GM19043 (cell line): ENCODE data around the gene ADCY9.
"Not testable (repeated sequence)": the region's sequence is repeated elsewhere in the genome, so short reads cannot be mapped to it uniquely, and the experiment has no call there.

Experiments used
- ATAC-seq: cut with Tn5 transposase; IDR thresholded peaks from one replicate; pipeline ENCODE4 v1.9.1; 2021; ENCODE audit warnings: low read depth; ENCODE audit not compliant: unreplicated experiment

The ADCY9 gene

DNA sequence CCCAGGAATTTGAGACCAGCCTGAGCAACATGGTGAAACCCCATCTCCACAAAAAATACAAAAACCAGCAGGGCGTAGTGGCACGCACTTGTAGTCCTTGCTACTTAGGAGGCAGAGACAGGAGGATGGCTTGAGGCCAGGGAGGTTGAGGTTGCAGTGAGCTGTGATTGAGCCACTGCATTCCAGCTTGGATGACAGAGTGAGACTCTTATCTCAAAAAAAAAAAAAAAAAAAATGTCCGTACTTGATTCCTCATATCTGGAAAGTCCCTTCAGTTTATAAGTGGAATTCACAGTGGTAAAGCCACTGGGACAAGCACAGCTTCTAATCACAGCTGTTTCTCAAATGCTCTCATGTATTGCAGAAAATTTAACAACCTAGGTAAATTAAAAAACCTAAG is 157.1 kb downstream of the ADCY9 start:
- no peak for ATAC-seq

DNA sequence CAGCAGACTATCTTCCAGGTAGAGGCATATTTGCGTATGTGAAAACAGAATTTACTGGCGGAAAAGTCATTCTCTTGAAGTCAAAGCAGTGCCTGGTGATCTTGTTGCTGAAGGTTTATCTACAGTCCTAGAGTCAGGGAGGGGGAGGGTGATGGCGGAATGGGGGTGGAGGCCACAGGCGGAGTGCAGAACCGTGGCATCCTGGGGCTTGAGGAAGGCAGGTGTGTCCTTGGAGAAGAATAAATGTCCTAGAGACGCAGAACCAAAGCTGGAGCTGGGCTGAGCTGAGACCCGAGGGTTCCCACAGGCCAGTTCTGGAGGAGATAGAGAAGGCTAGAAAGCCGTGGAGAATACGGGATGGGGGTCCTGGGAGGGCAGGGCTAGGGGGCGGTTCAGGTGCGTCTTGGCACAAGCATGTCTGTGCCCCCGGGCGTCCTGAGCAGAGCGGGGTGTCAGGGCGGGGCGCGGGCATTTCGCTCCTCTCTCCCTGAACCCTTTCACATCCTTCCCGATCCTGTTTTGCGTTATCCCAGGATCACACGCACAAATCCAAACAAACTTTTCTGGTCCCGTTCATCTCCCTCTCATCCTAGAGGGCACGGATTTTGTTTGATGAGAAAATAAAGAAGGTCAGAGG is 158.8 kb downstream of the ADCY9 start:
- no peak for ATAC-seq

DNA sequence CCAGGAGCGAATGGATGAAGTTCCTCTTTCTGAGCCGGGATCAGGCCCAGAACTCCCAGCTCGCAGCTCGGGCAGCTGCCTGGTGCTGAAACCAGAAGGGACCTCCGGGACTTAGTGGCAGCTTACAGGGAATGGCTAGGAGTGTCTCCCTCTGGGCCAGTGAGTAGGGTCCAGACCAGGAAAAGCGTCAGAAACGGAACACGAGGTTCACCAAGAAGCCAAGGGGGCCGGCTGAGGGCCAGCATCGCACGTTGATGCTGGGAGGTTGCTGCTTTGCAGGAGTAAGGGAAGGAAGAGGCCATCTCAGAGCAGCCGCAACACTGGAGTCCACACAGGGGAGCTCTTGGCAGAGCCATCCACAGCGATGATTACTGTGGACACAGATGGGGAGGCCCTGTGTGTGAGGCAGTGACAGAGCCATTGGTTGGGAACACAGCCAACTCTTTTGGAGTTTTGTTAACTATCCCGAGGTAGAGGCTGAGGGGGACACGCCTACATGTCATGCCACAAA is 161.8 kb downstream of the ADCY9 start:
- ATAC-seq: no peak

DNA sequence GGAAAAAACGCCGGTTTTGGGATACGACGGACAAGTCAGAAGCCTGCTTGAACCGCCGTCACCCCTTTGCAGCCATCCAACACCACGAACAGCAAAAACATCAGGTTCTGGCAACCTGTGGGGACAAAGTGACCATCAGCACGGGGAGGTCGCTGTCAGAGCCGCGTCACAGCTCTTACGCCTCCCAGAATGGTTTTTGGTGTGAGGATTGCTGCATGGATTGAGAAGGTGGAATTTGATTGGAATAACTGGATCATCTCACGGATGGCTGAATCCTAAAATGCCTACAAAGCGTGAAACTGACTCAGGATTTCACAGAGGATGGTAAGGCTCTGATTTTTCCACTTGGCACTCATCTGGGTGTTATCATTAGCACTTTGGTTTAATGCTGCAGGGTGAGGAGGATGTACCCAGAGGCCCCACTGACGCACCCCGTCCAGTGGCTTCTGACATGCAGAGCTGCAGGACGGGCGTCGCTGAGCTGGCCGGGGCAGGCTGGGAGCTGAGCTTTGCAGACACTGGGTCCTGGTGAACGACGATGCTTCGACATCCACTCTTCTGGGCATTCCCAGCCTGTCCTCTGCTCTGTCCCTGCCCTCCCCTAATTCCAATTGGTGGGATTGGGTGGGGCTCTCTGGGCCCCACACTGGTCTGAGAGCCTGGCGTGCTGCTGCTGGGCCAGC is 162.4 kb downstream of the ADCY9 start:
- no peak for ATAC-seq

DNA sequence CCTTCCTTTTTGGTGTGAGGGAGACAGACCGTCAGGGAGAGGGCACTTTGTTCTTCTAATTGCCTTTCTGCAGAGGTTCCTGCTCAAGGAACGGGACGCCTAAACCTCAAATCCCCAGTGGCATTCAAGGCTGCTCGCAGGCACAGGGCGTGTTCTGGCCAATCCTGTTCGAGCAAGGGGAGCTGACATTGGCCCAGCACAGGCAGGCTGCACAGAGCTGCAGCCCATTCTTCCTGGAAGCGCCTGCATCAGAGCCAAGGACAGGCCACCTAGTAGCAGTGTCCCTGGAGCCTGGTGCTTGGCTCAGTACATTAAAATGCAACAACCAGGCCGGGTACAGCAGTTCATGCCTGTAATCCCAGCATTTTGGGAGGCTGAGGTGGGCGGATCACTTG is 163.5 kb downstream of the ADCY9 start:
- ATAC-seq: no peak

DNA sequence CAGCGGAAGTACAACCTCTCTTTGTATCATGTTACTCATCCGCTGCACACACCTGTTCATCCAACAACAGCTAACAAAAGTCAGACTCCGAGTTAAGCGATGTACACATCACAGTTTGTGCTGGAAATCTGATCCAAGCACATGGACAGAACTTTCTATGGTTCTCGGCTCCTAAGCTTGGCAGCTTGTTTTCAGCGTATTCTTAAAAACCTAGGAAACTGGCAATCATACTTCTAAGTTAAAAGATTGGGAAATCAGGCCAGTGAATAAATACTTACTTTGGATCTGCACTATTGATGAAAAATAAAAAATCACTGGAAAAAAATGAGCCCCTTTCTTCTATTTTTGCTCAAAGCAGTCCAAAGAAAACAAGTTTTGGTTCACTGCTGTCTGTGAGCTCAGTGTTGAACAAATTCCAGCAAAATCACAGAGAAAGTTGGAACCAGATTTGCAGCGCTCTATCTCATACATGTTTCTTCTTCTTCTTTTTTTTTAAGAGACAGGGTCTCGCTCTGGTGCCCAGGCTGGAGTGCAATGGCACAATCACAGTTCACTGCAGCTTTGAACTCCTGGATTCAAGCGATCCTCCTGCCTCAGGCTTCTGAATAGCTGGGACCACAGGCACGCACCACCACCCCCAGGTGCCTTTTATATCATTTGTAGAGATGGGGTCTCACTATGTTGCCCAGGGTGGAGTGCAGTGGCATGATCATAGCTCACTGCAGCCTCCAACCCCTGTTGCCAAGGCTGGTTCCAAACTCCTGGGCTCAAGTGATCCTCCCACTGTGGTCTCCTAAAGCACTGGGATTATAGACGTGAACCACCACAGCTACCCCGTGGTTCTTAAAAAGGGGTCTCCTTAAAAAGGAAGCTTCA is 164.1 kb downstream of the ADCY9 start:
- ATAC-seq: no peak

DNA sequence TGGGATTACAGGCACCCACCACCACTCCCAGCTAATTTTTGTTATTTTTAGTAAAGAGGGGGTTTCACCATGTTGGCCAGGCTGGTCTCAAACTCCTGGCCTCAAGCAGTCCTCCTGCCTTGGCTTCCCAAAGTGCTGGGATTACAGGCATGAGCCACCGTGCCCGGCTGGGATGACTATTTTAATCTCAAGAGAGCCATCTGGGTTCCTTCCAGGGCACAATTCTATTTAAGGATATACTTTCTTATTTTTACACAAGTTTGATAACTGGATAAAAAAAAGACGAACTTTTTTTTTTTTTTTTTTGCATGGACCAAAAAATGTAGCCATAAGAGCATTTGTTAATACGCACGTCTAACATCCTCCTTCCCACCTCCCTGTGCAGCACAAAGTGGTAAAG is 164.9 kb downstream of the ADCY9 start:
- not testable (repeated sequence) for ATAC-seq

DNA sequence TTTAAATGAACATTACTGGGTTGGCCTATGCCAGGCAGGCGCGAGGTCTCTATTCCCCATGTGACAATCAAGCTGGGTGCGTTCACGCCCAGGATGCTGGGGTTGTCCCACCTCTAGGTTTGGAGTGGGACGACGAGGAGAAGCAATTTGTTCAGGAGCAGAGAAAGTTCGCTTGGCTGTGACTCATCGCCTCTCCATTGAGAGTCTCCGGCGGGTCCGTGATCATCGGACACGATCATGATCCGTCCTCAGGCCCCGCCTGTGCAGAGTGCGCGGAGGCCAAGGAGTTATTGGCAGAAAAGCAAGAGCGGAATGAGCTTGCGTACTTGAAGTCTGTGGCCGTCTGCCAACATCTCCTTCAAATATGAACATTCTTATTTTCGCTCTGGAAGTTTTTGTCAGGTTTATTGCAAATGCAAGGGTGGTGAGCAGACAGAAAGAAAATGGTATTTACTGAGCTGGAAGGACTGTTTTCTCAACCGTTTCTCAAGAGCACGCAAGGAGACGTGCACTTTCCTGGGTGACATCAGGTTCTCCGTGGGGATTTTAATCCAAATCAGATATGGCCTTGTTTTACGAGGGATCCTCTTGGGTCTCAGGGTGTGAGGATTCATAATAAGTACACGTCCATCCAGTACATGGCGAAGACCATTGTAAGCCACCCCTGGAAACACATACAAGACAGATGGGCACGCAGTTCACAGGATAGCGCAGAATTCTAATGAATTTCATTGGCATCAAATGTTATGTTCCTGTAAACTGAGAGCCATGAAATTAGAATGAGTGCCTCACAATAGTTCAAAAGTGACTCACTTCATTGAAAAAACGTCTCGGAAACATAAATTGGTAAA is 165.7 kb downstream of the ADCY9 start:
- ATAC-seq: no peak

DNA sequence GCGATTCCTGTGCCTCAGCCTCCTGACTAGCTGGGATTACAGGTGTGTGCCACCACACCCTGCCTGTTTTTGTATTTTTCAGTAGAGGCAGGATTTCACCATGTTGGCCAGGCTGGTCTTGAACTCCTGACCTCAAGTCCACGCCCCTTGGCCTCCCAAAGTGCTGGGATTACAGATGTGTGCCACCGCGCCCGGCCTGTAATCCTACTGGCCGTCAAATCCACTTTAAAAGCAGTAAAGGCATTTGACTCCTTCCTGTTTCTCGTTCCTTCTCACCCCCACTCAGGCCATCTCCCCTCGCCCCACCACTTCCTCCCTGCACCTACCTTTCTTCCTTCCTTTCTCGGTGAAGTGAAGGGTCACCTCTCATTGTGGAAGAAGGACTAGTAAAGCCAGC is 166.3 kb downstream of the ADCY9 start:
- ATAC-seq: no peak

DNA sequence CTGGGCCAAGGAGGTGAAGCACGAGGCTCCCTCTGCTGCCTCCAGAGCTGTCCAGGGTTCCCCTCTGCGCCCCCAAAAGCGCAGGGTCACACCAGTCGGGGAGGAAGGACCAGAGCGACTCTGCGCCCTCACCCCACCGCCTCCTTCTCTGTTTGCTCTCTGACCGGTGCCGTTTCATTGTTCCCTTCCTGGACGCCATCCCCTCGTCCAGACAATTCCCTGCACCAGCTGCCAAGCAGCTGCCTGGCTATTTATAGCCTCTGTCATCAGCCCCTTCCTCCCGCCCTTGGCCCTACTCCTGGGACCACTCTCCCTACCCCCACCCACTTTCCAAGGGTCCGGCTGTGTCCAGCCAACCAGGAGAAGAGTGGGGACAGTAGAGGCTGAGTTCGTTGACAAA is 167.0 kb downstream of the ADCY9 start:
- ATAC-seq: no peak

DNA sequence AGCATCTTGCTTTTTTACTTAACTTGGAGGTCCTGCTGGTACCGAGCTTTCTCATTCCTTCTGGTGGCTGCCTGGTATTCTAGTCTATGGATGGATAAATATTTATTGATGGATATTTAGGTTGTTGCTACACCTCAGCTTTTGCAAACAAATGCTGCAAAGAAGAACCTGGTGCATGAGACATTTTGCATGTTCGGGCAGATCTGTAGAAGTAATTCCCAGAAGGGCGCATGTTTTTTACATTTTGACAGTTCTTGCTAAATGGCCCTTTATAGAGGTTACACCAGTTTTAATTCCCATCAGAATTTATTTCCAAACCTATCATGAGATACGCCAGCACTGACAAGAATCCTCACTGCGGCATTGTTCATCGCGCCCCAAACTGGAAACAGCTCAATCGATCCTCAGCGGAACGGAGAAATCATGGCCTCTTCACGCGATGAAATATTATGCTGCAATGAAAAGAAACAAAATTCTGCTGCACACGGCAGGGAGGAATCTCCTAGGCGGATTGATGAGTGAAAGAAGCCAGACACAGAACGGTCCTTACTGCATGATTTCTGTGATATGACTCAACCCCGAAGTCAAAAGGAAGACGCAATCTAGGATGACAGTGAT is 167.8 kb downstream of the ADCY9 start:
- no peak for ATAC-seq

DNA sequence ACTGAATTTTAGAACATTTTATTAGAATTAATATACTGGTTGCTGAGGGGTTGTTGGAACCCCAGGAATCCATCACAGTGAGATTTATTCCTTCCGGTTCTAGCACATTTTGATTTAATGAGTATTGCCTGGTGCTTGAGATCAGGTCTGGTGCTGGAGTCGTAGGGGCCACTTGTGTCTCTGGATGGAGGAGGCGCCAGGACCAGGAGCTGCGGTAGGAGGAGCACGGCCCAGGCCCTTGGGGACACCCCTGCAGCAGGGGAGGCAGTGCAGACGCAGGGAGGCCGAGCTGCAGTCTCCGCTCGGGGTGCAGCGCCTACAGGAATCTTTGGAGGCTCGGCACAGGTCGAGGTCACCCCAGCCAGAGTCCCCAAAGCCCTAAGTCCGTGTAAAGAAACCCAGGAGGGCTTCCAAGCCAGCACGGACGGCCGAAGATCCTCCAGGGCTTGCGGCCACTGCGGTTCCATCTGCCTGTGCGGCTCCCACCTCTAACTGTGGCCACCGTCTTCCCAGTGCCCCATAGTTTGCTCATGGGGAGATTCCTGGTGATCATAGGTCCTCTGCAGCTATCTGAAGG is 169.6 kb downstream of the ADCY9 start:
- ATAC-seq: no peak

DNA sequence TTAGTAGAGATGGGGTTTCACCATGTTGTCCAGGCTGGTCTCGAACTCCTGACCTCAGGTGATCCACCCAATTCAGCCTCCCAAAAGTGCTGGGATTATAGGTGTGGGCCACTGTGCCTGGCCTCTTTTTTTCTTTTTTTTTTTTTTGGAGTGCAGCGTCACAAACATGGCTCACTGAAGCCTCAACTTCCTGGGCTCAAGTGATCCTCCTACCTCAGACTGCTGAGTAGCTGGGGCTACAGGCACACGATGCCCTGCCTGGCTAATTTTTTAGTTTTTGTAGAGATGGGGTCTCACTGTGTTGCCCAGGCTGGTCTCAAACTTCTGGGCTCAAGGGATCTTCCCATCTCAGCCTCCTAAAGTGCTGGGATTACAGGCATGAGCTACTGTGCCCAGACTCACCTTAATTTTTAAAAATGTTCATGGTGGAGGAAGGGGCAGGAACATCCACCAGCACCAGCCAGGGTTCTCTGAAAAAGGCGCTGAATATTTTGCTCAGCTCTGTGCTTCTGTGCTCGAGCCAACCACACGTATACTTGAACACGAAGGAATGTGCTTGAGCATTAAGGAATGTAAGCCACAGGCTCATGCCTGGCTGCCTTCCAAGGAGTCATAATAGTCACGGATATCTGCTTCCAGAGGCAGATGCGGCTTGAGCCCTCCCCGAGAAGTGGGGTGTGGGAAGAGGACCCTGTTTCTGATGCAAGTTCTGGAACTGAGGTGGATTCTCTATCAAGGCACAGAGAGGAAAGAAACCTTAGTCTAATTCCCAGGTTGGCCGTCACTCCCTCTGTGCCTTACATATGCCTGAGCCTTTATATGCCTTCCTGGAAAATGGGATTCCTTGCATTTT is 170.3 kb downstream of the ADCY9 start:
- no peak for ATAC-seq

DNA sequence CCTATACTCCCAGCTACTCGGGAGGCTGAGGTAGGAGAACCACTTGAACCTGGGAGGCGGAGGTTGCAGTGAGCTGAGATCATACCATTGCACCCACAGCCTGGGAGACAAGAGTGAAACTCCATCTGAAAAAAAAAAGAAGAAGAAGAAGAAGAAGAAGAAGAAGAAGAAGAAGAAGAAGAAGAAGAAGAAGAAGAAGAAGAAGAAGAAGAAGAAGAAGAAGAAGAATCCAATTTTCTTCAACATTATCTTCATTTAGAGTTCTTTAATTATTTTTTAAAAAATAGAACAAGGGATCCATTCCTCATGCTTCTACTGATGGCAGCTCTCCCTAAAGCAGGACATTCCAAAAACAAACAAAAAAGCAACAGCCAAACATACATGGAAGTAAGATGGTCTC is 171.8 kb downstream of the ADCY9 start:
- ATAC-seq: not testable (repeated sequence)

DNA sequence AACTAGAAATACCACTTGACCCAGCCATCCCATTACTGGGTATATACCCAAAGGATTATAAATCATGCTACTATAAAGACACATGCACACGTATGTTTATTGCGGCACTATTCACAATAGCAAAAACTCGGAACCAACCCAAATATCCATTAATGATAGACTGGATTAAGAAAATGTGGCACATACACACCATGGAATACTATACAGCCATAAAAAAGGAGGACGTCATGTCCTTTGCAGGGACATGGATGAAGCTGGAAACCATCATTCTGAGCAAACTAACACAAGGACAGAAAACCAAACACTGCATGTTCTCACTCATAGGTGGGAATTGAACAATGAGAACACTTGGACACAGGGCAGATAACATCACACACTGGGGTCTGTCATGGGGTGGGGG is 174.1 kb downstream of the ADCY9 start:
- not testable (repeated sequence) for ATAC-seq

DNA sequence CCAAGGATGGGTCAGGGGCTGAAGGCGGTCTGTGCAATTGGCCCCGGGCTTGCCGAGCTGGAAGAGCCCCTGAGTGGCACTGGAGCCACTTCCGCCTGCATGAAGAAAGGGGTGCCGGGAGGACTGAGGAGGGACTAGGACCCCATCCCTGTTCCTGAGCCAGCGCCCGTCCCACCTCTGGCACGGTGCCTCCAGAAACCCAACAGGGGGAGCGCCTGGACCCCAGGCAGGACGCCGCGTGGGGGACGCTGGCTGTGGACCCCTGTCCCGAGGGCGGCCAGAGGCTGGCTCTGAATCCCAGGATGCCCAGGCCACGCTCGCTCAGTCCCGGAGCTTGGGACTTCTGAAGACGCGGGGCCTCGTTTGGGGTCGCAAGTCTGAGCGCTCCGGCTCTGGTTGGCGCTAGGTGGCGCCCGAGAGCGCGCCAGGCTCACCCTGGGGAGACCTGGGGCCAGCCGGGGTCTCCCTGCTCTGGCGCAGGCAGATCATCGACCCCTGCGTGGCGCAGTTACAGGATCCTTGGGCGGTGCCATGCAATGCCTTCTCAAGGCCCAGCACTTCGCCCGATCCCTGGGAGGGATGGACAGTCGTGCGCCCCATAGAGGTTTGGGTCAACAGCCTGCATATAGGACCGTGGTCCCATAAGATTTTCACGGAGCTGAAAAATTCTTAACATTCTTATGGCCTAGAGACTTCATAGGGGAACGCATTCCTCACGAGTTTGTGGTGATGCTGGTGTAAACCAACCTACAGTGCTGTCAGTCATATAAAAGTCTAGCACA is 177.2 kb downstream of the ADCY9 start:
- no peak for ATAC-seq

DNA sequence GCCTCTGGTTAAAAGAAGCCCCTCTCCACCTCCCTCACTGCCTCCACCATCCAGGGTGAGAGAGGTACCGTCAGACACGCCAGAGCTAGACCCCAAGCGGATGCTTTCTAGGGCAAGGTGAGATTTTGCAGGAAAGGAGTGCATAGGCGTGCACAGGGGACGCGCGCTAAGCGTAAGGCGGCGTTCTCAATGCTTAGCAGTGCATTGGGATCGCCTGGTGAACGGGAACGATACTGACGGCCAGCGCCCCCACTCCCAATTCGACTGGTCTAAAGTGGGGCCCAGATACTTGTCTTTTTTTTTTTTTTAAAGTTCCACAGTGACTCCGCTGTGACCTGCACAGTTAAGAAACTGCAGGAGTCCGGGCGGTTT is 177.8 kb downstream of the ADCY9 start:
- ATAC-seq: no peak
